OCI-LY3 (cell line): ENCODE results near the gene KMT5B.

Experiments used
- EZH2phosphoT487 ChIP-seq: fragments of 200-600 bp; shearing (Covaris generic); IDR thresholded peaks from 2 replicates; pipeline ENCODE4 v1.6.1; 2018; ENCODE audit warnings: antibody characterized with exemption, mixed run types, low read depth
- TF ChIP-seq, protein P1 (sequence below): fragments of 200-600, 300-600 bp; sonication (generic); IDR thresholded peaks from 2 replicates; pipeline ENCODE4 v1.5.1; 2014; ENCODE audit warnings: antibody characterized with exemption, low read length, low read depth

GRCh38 chr11:68254421-68254820 lies 41.3 kb upstream of the KMT5B start:
- TF ChIP-seq, protein P1, sequence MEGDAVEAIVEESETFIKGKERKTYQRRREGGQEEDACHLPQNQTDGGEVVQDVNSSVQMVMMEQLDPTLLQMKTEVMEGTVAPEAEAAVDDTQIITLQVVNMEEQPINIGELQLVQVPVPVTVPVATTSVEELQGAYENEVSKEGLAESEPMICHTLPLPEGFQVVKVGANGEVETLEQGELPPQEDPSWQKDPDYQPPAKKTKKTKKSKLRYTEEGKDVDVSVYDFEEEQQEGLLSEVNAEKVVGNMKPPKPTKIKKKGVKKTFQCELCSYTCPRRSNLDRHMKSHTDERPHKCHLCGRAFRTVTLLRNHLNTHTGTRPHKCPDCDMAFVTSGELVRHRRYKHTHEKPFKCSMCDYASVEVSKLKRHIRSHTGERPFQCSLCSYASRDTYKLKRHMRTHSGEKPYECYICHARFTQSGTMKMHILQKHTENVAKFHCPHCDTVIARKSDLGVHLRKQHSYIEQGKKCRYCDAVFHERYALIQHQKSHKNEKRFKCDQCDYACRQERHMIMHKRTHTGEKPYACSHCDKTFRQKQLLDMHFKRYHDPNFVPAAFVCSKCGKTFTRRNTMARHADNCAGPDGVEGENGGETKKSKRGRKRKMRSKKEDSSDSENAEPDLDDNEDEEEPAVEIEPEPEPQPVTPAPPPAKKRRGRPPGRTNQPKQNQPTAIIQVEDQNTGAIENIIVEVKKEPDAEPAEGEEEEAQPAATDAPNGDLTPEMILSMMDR, result no peak
- TF ChIP-seq EZH2phosphoT487, result no peak
